ENCODE measurements around the gene ABLIM1. TPM values are rescaled to one million over a fixed set of nuclear protein-coding genes. Genes with fewer than 3 reads are reported as not detected.

Gene ABLIM1
- polyA plus RNA-seq, 1 donor from 2014 or later, result 10.1 TPM

DNA sequence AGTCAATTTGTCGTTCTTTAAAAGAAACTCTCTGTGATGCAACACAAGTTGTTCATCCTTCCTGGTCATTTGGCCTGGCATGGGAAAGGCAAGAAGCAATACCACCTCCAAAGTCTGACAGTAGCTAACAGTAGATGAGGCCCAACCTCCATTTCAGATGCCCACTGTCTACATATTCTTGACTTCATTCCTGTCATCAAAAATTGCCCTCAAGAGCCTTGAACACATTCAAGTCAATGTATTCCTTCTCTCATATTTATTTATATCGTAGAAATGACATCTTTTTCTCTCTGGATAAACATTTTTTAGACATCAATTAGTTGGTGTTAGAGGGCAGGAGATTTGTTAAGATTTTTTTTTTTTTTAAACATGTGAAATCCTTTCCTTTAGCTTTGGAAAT, 33.7 kb downstream of the ABLIM1 start:
- no peaks in the 10 kb centered on the region for H3K36me3 ChIP-seq (ENCODE audit: insufficient read depth, low read length)
- H3F3A ChIP-seq (ENCODE audit: insufficient read depth, low read length, poor library complexity, severe bottlenecking), result no peaks in the 10 kb centered on the region
- TF ChIP-seq MXI1 (conservative IDR thresholded peaks at IDR 0.05; ENCODE audit: poor library complexity, severe bottlenecking) (no peak), POLR2AphosphoS5 (IDR thresholded peaks at IDR 0.05) (no peak), SMC3 (conservative IDR thresholded peaks at IDR 0.05; ENCODE audit: poor library complexity) (no peak), EP300 (conservative IDR thresholded peaks at IDR 0.05; ENCODE audit: poor library complexity, severe bottlenecking) (no peak), TAF1 (IDR thresholded peaks at IDR 0.05; ENCODE audit: low read depth) (no peak), EZH2 (IDR thresholded peaks at IDR 0.05; ENCODE audit: borderline replicate concordance, insufficient read depth, low read length, poor library complexity, severe bottlenecking) (no peak), RAD21 (conservative IDR thresholded peaks at IDR 0.05) (no peak)
- TF ChIP-seq, protein P1, sequence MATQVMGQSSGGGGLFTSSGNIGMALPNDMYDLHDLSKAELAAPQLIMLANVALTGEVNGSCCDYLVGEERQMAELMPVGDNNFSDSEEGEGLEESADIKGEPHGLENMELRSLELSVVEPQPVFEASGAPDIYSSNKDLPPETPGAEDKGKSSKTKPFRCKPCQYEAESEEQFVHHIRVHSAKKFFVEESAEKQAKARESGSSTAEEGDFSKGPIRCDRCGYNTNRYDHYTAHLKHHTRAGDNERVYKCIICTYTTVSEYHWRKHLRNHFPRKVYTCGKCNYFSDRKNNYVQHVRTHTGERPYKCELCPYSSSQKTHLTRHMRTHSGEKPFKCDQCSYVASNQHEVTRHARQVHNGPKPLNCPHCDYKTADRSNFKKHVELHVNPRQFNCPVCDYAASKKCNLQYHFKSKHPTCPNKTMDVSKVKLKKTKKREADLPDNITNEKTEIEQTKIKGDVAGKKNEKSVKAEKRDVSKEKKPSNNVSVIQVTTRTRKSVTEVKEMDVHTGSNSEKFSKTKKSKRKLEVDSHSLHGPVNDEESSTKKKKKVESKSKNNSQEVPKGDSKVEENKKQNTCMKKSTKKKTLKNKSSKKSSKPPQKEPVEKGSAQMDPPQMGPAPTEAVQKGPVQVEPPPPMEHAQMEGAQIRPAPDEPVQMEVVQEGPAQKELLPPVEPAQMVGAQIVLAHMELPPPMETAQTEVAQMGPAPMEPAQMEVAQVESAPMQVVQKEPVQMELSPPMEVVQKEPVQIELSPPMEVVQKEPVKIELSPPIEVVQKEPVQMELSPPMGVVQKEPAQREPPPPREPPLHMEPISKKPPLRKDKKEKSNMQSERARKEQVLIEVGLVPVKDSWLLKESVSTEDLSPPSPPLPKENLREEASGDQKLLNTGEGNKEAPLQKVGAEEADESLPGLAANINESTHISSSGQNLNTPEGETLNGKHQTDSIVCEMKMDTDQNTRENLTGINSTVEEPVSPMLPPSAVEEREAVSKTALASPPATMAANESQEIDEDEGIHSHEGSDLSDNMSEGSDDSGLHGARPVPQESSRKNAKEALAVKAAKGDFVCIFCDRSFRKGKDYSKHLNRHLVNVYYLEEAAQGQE (IDR thresholded peaks at IDR 0.05; ENCODE audit: borderline replicate concordance), result no peak
- TF ChIP-seq, protein P2, sequence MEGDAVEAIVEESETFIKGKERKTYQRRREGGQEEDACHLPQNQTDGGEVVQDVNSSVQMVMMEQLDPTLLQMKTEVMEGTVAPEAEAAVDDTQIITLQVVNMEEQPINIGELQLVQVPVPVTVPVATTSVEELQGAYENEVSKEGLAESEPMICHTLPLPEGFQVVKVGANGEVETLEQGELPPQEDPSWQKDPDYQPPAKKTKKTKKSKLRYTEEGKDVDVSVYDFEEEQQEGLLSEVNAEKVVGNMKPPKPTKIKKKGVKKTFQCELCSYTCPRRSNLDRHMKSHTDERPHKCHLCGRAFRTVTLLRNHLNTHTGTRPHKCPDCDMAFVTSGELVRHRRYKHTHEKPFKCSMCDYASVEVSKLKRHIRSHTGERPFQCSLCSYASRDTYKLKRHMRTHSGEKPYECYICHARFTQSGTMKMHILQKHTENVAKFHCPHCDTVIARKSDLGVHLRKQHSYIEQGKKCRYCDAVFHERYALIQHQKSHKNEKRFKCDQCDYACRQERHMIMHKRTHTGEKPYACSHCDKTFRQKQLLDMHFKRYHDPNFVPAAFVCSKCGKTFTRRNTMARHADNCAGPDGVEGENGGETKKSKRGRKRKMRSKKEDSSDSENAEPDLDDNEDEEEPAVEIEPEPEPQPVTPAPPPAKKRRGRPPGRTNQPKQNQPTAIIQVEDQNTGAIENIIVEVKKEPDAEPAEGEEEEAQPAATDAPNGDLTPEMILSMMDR (IDR thresholded peaks at IDR 0.05; ENCODE audit: poor library complexity, severe bottlenecking), result no peak
- H4K20me1 ChIP-seq (ENCODE audit: insufficient read depth), result no peaks in the 10 kb centered on the region
- no peak overlapping the region for H3K4me2 ChIP-seq (ENCODE audit: low read length)
- no peaks in the 10 kb centered on the region for H3K9me2 ChIP-seq (ENCODE audit: insufficient read depth, low read length)
- H3K4me3 ChIP-seq (ENCODE audit: low read length), result no peak overlapping the region
- no peak overlapping the region for H2AFZ ChIP-seq (ENCODE audit: low read depth, low read length)
- H3K9ac ChIP-seq (ENCODE audit: low read length), result no peak overlapping the region
- H3K27me3 ChIP-seq (ENCODE audit: insufficient read depth, low read depth, low read length), result no peaks in the 10 kb centered on the region
- no peak overlapping the region for H3K27ac ChIP-seq (ENCODE audit: low read length)
- peaks cover 4% of the 10 kb centered on the region for H3K9me3 ChIP-seq (ENCODE audit: low read length)
- H3K79me2 ChIP-seq (replicated peaks; ENCODE audit: insufficient read depth, low read length), result no peaks in the 10 kb centered on the region

DNA sequence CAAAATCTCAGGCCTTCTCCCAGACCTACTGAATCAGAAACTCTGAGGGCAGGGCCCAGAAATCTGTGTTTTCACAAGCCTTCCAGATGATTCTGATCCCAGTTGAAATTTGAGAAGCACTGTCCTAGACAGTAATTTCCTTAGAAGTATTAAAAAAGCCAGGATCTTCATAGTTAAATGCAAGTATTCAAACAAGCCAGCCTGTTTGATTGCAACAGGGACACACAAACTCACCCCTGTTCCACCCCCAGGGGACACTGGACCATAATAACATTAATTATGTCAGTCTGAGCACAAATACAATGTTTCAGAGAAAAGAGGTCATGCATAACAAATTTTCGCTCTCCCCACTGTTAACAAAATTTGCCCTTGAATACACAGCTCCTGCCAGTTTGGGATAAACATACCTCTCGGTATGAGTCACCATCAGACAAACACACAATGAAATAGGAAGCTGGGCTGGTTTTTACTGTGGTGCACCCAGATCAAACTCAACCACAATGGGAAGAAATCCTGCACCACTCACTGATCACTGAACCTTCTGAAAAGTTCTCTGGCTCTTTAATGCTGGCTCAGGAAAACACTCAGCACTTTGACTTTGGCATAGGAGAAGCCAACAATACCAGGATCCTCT, 34.3 kb downstream of the ABLIM1 start:
- Histone ChIP-seq H3K36me3 (ENCODE audit: insufficient read depth, low read length) (no peaks in the 10 kb centered on the region), H2AFZ (ENCODE audit: low read depth, low read length) (no peak overlapping the region), H3K9me3 (ENCODE audit: low read length) (peaks cover 4% of the 10 kb centered on the region), H3K9me2 (ENCODE audit: insufficient read depth, low read length) (no peaks in the 10 kb centered on the region), H3K4me3 (ENCODE audit: low read length) (no peak overlapping the region), H3K4me2 (ENCODE audit: low read length) (no peak overlapping the region), H4K20me1 (ENCODE audit: insufficient read depth) (no peaks in the 10 kb centered on the region), H3K27me3 (ENCODE audit: insufficient read depth, low read depth, low read length) (no peaks in the 10 kb centered on the region), H3F3A (ENCODE audit: insufficient read depth, low read length, poor library complexity, severe bottlenecking) (no peaks in the 10 kb centered on the region), H3K9ac (ENCODE audit: low read length) (no peak overlapping the region), H3K79me2 (replicated peaks; ENCODE audit: insufficient read depth, low read length) (no peaks in the 10 kb centered on the region), H3K27ac (ENCODE audit: low read length) (no peak overlapping the region)
- TF ChIP-seq POLR2AphosphoS5 (IDR thresholded peaks at IDR 0.05) (no peak), SMC3 (conservative IDR thresholded peaks at IDR 0.05; ENCODE audit: poor library complexity) (no peak), TAF1 (IDR thresholded peaks at IDR 0.05; ENCODE audit: low read depth) (no peak), EZH2 (IDR thresholded peaks at IDR 0.05; ENCODE audit: borderline replicate concordance, insufficient read depth, low read length, poor library complexity, severe bottlenecking) (no peak)
- TF ChIP-seq, protein P1 (IDR thresholded peaks at IDR 0.05; ENCODE audit: borderline replicate concordance), result no peak
